ENCODE measurements around the gene ATP13A3. TPM values are rescaled to one million over a fixed set of nuclear protein-coding genes. Genes with fewer than 3 reads are reported as not detected.

Gene ATP13A3
- total and polyA plus RNA-seq, 2 experiments from 2014 or later, result 20.0 to 202 TPM

DNA sequence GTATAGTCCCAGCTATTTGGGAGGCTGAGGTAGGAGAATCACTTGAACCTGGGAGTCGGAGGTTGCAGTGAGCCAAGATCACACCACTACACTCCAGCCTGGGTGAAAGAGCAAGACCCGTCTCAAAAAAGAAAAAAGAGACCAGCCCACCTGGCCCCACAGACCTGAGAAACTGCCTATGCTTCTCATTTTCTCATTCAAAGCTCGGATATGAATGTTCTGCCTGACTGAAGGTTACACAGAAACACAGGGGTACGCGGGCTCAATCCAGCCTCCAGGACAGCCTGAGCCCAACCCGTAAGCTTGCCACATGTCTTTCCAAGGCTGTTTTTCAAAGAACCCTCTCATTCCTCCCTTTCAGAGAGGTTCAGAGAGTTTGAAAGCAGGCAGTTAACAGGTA is 107.6 kb downstream of the ATP13A3 start (continued):
- TF ChIP-seq, protein P1, sequence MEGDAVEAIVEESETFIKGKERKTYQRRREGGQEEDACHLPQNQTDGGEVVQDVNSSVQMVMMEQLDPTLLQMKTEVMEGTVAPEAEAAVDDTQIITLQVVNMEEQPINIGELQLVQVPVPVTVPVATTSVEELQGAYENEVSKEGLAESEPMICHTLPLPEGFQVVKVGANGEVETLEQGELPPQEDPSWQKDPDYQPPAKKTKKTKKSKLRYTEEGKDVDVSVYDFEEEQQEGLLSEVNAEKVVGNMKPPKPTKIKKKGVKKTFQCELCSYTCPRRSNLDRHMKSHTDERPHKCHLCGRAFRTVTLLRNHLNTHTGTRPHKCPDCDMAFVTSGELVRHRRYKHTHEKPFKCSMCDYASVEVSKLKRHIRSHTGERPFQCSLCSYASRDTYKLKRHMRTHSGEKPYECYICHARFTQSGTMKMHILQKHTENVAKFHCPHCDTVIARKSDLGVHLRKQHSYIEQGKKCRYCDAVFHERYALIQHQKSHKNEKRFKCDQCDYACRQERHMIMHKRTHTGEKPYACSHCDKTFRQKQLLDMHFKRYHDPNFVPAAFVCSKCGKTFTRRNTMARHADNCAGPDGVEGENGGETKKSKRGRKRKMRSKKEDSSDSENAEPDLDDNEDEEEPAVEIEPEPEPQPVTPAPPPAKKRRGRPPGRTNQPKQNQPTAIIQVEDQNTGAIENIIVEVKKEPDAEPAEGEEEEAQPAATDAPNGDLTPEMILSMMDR (conservative IDR thresholded peaks at IDR 0.05; ENCODE audit: low read depth in 2 of 2), result no peak
- no peak for TF ChIP-seq EZH2phosphoT487 (IDR thresholded peaks at IDR 0.05; ENCODE audit: unreplicated experiment)
- TF ChIP-seq ZNF331 (CRISPR knock-in tag; IDR thresholded peaks at IDR 0.05; ENCODE audit: low read depth), result no peak

DNA sequence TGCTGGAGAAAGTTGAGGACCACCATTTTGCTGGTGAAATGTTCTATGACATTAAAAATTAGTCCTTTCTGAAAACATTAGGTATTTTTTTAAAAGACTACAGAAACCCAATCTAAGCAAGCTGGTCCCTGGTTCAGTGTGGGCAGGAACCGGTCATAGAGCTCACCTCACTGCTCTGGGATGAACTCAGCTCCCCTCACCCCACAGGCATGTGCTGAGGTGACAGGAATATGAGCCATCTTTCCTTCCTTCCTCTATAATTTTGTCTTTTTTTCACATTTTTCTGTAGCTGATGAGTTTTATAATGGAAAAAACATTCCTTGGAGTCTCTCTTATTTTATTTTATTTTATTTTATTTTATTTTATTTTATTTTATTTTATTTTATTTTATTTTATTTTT is 109.1 kb downstream of the ATP13A3 start:
- no peak overlapping the region for H3K4me2 ChIP-seq
- Mint-ChIP-seq H3K27ac (no peak overlapping the region), H3K4me3 (no peak overlapping the region), H3K36me3 (ENCODE audit: low read depth) (no peaks in the 10 kb centered on the region), H3K27me3 (ENCODE audit: insufficient read depth, low read depth, poor library complexity) (peaks cover 15% of the 10 kb centered on the region), H3K4me1 (peaks cover 43% of the 10 kb centered on the region), H3K9me3 (no peaks in the 10 kb centered on the region)
- H3K27ac ChIP-seq (ENCODE audit: low read depth), result no peak overlapping the region
- DNase-seq (ENCODE audit: low spot score), result no peak
- TF ChIP-seq STAT1 (IDR thresholded peaks at IDR 0.05; ENCODE audit: unreplicated experiment) (no peak), JUNB (IDR thresholded peaks at IDR 0.05; ENCODE audit: unreplicated experiment) (no peak), CREB1 (CRISPR knock-in tag; IDR thresholded peaks at IDR 0.05; ENCODE audit: low read depth) (no peak), POLR2AphosphoS5 (IDR thresholded peaks at IDR 0.05; ENCODE audit: low read depth) (no peak)
- TF ChIP-seq, protein P2, sequence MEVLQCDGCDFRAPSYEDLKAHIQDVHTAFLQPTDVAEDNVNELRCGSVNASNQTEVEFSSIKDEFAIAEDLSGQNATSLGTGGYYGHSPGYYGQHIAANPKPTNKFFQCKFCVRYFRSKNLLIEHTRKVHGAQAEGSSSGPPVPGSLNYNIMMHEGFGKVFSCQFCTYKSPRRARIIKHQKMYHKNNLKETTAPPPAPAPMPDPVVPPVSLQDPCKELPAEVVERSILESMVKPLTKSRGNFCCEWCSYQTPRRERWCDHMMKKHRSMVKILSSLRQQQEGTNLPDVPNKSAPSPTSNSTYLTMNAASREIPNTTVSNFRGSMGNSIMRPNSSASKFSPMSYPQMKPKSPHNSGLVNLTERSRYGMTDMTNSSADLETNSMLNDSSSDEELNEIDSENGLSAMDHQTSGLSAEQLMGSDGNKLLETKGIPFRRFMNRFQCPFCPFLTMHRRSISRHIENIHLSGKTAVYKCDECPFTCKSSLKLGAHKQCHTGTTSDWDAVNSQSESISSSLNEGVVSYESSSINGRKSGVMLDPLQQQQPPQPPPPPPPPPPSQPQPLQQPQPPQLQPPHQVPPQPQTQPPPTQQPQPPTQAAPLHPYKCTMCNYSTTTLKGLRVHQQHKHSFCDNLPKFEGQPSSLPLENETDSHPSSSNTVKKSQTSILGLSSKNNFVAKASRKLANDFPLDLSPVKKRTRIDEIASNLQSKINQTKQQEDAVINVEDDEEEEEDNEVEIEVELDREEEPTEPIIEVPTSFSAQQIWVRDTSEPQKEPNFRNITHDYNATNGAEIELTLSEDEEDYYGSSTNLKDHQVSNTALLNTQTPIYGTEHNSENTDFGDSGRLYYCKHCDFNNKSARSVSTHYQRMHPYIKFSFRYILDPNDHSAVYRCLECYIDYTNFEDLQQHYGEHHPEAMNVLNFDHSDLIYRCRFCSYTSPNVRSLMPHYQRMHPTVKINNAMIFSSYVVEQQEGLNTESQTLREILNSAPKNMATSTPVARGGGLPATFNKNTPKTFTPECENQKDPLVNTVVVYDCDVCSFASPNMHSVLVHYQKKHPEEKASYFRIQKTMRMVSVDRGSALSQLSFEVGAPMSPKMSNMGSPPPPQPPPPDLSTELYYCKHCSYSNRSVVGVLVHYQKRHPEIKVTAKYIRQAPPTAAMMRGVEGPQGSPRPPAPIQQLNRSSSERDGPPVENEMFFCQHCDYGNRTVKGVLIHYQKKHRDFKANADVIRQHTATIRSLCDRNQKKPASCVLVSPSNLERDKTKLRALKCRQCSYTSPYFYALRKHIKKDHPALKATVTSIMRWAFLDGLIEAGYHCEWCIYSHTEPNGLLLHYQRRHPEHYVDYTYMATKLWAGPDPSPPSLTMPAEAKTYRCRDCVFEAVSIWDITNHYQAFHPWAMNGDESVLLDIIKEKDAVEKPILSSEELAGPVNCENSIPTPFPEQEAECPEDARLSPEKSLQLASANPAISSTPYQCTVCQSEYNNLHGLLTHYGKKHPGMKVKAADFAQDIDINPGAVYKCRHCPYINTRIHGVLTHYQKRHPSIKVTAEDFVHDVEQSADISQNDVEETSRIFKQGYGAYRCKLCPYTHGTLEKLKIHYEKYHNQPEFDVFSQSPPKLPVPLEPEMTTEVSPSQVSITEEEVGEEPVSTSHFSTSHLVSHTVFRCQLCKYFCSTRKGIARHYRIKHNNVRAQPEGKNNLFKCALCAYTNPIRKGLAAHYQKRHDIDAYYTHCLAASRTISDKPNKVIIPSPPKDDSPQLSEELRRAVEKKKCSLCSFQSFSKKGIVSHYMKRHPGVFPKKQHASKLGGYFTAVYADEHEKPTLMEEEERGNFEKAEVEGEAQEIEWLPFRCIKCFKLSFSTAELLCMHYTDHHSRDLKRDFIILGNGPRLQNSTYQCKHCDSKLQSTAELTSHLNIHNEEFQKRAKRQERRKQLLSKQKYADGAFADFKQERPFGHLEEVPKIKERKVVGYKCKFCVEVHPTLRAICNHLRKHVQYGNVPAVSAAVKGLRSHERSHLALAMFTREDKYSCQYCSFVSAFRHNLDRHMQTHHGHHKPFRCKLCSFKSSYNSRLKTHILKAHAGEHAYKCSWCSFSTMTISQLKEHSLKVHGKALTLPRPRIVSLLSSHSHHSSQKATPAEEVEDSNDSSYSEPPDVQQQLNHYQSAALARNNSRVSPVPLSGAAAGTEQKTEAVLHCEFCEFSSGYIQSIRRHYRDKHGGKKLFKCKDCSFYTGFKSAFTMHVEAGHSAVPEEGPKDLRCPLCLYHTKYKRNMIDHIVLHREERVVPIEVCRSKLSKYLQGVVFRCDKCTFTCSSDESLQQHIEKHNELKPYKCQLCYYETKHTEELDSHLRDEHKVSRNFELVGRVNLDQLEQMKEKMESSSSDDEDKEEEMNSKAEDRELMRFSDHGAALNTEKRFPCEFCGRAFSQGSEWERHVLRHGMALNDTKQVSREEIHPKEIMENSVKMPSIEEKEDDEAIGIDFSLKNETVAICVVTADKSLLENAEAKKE (CRISPR knock-in tag; IDR thresholded peaks at IDR 0.05), result no peak
- TF ChIP-seq, protein P1 (conservative IDR thresholded peaks at IDR 0.05; ENCODE audit: low read depth in 2 of 2), result no peak
- H3K4me3 ChIP-seq, result no peak overlapping the region
- no peak for ATAC-seq
- no peaks in the 10 kb centered on the region for H3K79me2 ChIP-seq (replicated peaks; ENCODE audit: insufficient read depth)
- no peaks in the 10 kb centered on the region for H3K36me3 ChIP-seq (ENCODE audit: insufficient read depth)
- H3K27me3 ChIP-seq (ENCODE audit: insufficient read depth), result no peaks in the 10 kb centered on the region
- H3F3A ChIP-seq (replicated peaks; ENCODE audit: low read depth), result no peaks in the 10 kb centered on the region
- H3K4me1 ChIP-seq (ENCODE audit: insufficient read depth), result peaks cover 17% of the 10 kb centered on the region
- H2AFZ ChIP-seq, result no peak overlapping the region
- no peaks in the 10 kb centered on the region for H4K20me1 ChIP-seq (replicated peaks; ENCODE audit: insufficient read depth)
- no peaks in the 10 kb centered on the region for H3K9me2 ChIP-seq (ENCODE audit: insufficient read depth)
